GM12864 (cell line): ENCODE measurements around the gene SULT1C4.

ENCODE experiments used
- DNase-seq: peaks from one replicate; pipeline ENCODE4 v3.0.0-alpha.2; 2011; ENCODE audit warnings: low read depth
- H3K4me3 ChIP-seq: 2 replicates; pipeline ENCODE4 v1.5.1; 2011; ENCODE audit warnings: mild to moderate bottlenecking, low read depth, low read length, control low read depth
- CTCF ChIP-seq: IDR thresholded peaks from 2 replicates; pipeline ENCODE4 v1.5.1; 2011; ENCODE audit warnings: low read depth, mild to moderate bottlenecking, moderate library complexity, low read length, control low read depth, inconsistent platforms; ENCODE audit errors: missing control alignments

Gene SULT1C4

GRCh38 chr2:108384662-108385393 is 7.1 kb downstream of the SULT1C4 start:
- TF ChIP-seq CTCF = no peak
- DNase-seq = no peak
- H3K4me3 ChIP-seq = no peak overlapping the region

- H3K4me3 ChIP-seq = no peak overlapping the region
- no peak for TF ChIP-seq CTCF
- no peak for DNase-seq
Observed at GRCh38 chr2:108385411-108386071, 7.8 kb downstream of the SULT1C4 start.

- no peak for DNase-seq
- H3K4me3 ChIP-seq = no peak overlapping the region
- TF ChIP-seq CTCF = no peak
Observed at GRCh38 chr2:108388045-108388444, 10.3 kb downstream of the SULT1C4 start.

GRCh38 chr2:108390340-108390739 is 12.6 kb downstream of the SULT1C4 start:
- no peak for DNase-seq
- TF ChIP-seq CTCF = no peak
- no peak overlapping the region for H3K4me3 ChIP-seq

GRCh38 chr2:108392029-108392428 is 14.3 kb downstream of the SULT1C4 start:
- H3K4me3 ChIP-seq = no peak overlapping the region
- no peak for DNase-seq
- no peak for TF ChIP-seq CTCF

- no peak overlapping the region for H3K4me3 ChIP-seq
- DNase-seq = no peak
- TF ChIP-seq CTCF = no peak
Observed at GRCh38 chr2:108393197-108393596, 15.4 kb downstream of the SULT1C4 start.

GRCh38 chr2:108395155-108395554 is 17.4 kb downstream of the SULT1C4 start:
- no peak overlapping the region for H3K4me3 ChIP-seq
- DNase-seq = no peak
- no peak for TF ChIP-seq CTCF
